Measurements from ENCODE around the gene IL10RA.

DNA sequence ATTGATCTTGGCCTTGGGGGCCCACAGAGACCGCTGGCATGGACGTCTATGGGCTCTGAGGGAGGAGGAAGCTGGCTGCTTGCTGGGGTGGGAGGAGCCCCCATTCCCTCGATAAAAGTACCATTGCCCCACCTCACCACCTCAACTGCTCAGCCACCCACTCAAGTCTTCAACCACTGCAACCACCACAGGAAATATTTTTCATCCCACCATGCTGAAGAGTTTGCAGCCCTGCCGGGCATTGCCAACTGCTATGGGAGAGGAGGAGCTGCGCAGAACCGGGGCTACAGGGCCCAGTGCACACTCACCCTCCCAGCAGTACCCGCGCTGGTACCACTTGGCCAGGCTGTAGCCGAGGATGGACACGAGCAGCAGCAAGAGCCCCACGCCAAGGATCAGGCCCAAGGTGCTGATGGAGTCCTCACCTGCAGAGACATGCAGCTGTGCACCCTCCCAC, 29.2 kb downstream of the IL10RA start:
- TF ChIP-seq POLR2A (IDR thresholded peaks at IDR 0.05): no peak
- TF ChIP-seq, protein P1, sequence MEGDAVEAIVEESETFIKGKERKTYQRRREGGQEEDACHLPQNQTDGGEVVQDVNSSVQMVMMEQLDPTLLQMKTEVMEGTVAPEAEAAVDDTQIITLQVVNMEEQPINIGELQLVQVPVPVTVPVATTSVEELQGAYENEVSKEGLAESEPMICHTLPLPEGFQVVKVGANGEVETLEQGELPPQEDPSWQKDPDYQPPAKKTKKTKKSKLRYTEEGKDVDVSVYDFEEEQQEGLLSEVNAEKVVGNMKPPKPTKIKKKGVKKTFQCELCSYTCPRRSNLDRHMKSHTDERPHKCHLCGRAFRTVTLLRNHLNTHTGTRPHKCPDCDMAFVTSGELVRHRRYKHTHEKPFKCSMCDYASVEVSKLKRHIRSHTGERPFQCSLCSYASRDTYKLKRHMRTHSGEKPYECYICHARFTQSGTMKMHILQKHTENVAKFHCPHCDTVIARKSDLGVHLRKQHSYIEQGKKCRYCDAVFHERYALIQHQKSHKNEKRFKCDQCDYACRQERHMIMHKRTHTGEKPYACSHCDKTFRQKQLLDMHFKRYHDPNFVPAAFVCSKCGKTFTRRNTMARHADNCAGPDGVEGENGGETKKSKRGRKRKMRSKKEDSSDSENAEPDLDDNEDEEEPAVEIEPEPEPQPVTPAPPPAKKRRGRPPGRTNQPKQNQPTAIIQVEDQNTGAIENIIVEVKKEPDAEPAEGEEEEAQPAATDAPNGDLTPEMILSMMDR (IDR thresholded peaks at IDR 0.05): no peak

Data from prostate gland (tissue), 2 donors.